Pericardium fibroblast (primary cell): ENCODE data around the gene MYO1B. TPM values are rescaled to one million over a fixed set of nuclear protein-coding genes. Genes with fewer than 3 reads are reported as not detected.

Experiments
- total RNA-seq: library from RNA; depleted of rRNA; stranded (reverse); fragments of >200 nt; gene quantifications from 2 replicates; pipeline ENCODE4 v1.2.3, GENCODE V29; 2015

MYO1B gene
- total RNA-seq = 60.5 and 74.6 TPM in 2 replicates

GRCh38 chr2:191245046-191245868 is at the start of gene MYO1B:
Gene MYO1B (plus strand): TSS chr2:191245404. CDS start chr2:191276896, 31,492 bp downstream.

Other genes with a start within 250 kb of the MYO1B start
- 39.7 and 70.4 TPM in 2 replicates for gene STAT1, start 231.2 kb upstream of the MYO1B start, total RNA-seq
- gene STAT4, start 94.4 kb upstream of the MYO1B start, total RNA-seq = 0.47 and 4.0 TPM in 2 replicates